Right cardiac atrium (tissue), 5 donors: ENCODE measurements around the gene PIK3AP1. TPM values are rescaled to one million over a fixed set of nuclear protein-coding genes. Genes with fewer than 3 reads are reported as not detected.

ENCODE experiments used
- polyA plus RNA-seq: library from polyadenylated mRNA; stranded (reverse); fragments of 200-250 nt; gene quantifications from one replicate; pipeline ENCODE4 v1.2.3, GENCODE V29; 2013
- total RNA-seq, 4 donors: library from RNA; stranded (reverse); fragmentation: NEBNext Ultra II Directional; extraction: Animal tissue kit (Norgen Biotek cat#: 25700); gene quantifications; one replicate each; pipeline ENCODE4 v1.2.1, GENCODE V29; 2021
- donor health status: healthy with polysubstance abuse.
- donor health status: DM: no; HTN: yes; CAD: no.
- donor health status: DM: no; HTN: no; CAD: no.
- donor health status: DM: no; HTN: yes; CAD: no; lungs with severe emphysema.
- donor health status: DM: yes; HTN: yes; CAD: no.

Gene PIK3AP1
- total and polyA plus RNA-seq, 5 donors = 1.4 to 10.5 (median 4.9) TPM

Other genes starting within 250 kb of the PIK3AP1 start
- 1 to 10 TPM; 1.4 to 5.2 (median 2.6) TPM for gene TLL2, start 206.6 kb downstream of the PIK3AP1 start, total RNA-seq
- 1.9 TPM for gene TLL2, start 206.6 kb downstream of the PIK3AP1 start, polyA plus RNA-seq
- gene TM9SF3, start 133.5 kb downstream of the PIK3AP1 start, total RNA-seq = 10 to 100 TPM; 69.6 to 93.4 (median 87.4) TPM
- 24.4 TPM for gene TM9SF3, start 133.5 kb downstream of the PIK3AP1 start, polyA plus RNA-seq
- gene LCOR, start 111.8 kb upstream of the PIK3AP1 start, total RNA-seq = 10 to 100 TPM; 16.5 to 21.9 (median 19.1) TPM
- gene LCOR, start 111.8 kb upstream of the PIK3AP1 start, polyA plus RNA-seq = 3.2 TPM